Lower leg skin (tissue), 3 donors: ENCODE data around the gene SLC12A3.

Source experiments
- CTCF ChIP-seq, 3 donors: fragments of 450-650 bp; IDR thresholded peaks; one replicate each; pipeline ENCODE4 v1.5.1; 2016; ENCODE audit warnings: antibody characterized with exemption in 3 of 3, mild to moderate bottlenecking in 3 of 3, moderate library complexity in 2 of 3
- POLR2A ChIP-seq, 2 donors: fragments of 450-650 bp; IDR thresholded peaks; one replicate each; pipeline ENCODE4 v1.6.1; 2016 to 2017; ENCODE audit warnings: antibody characterized with exemption in 2 of 2, mild to moderate bottlenecking in 1 of 2, moderate library complexity in 1 of 2

- no peak for TF ChIP-seq CTCF (IDR thresholded peaks at IDR 0.05)
- TF ChIP-seq POLR2A (IDR thresholded peaks at IDR 0.05): no peak
Observed at GRCh38 chr16:56910112-56910511, 45.1 kb downstream of the SLC12A3 start.
